IPS-18a (cell line): ENCODE data around the gene EPN2.
A peak's percentile ranks its signal among the peaks of the same experiment; 100 is the strongest.

Experiments used
- H3K27ac ChIP-seq: one replicate; pipeline ENCODE4 v1.5.1; 2013; ENCODE audit warnings: low read length
- H3K27me3 ChIP-seq: one replicate; pipeline ENCODE4 v1.6.1; 2013; ENCODE audit warnings: mild to moderate bottlenecking, low read length; ENCODE audit not compliant: control insufficient read depth, insufficient read depth
- H3K36me3 ChIP-seq: one replicate; pipeline ENCODE4 v1.6.1; 2013; ENCODE audit warnings: low read depth, low read length; ENCODE audit not compliant: control insufficient read depth
- H3K4me1 ChIP-seq: one replicate; pipeline ENCODE4 v1.6.1; 2013; ENCODE audit warnings: low read depth, low read length; ENCODE audit not compliant: control insufficient read depth
- H3K4me3 ChIP-seq: one replicate; pipeline ENCODE4 v1.5.1; 2013; ENCODE audit warnings: low read length
- H3K9ac ChIP-seq: one replicate; pipeline ENCODE4 v1.6.1; 2013; ENCODE audit warnings: mild to moderate bottlenecking, low read length, moderate library complexity
- H3K9me3 ChIP-seq: one replicate; pipeline ENCODE4 v1.6.1; 2013; ENCODE audit warnings: low read depth, low read length; ENCODE audit not compliant: control insufficient read depth

Gene EPN2

DNA sequence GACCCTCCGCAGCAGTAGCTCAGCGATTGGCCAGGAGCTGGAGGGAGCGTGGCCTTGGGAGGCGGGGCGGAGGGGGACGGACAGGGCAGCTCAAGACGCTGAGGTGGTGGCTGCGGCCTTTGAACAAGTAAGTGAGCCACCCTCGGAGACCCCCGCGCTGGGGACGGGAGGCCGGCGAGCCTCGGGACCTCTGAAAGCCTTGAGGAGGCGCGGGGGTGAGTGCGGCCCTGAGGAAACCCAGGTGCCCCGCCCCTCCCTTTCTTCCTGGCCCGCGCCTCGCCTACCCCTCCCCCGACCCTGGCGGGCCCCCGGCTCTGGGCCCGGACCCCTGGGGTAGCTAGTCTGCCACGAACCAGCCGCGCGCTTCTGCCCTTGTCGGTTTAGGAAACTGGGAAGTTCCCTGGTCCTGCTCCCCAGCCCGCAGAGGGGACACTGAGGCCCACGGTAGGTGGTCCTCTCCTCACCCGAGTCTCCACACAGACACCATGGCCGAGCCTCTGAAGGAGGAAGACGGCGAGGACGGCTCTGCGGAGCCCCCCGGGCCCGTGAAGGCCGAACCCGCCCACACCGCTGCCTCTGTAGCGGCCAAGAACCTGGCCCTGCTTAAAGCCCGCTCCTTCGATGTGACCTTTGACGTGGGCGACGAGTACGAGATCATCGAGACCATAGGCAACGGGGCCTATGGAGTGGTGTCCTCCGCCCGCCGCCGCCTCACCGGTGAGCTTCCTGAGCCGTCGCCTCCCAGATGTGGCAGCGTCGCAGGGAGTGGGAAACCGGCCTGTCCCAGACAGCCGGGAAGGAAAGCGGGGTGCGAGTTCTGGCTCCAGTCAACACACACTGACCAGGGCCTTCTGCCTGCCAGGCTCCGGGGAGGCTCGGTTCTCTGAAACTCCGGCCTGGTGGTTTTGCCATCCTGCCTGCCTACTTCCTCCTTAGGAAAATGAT lies 141.5 kb downstream of the EPN2 start, which contains the start of gene MAPK7:
MAPK7 (plus strand) TSS at position 83 of the 945 bp plus-strand sequence; CDS start at position 486, 403 bp downstream.
- no peaks in the 10 kb centered on the region for H3K27me3 ChIP-seq
- H3K4me1 ChIP-seq, result peaks cover 4% of the 10 kb centered on the region
- H3K27ac ChIP-seq, result peak within 1 kb of the TSS; percentile 69
- H3K9ac ChIP-seq, result peak within 1 kb of the TSS; percentile 86
- peaks cover 38% of the 10 kb centered on the region for H3K36me3 ChIP-seq
- H3K4me3 ChIP-seq, result peak within 1 kb of the TSS; percentile 98
- no peaks in the 10 kb centered on the region for H3K9me3 ChIP-seq

DNA sequence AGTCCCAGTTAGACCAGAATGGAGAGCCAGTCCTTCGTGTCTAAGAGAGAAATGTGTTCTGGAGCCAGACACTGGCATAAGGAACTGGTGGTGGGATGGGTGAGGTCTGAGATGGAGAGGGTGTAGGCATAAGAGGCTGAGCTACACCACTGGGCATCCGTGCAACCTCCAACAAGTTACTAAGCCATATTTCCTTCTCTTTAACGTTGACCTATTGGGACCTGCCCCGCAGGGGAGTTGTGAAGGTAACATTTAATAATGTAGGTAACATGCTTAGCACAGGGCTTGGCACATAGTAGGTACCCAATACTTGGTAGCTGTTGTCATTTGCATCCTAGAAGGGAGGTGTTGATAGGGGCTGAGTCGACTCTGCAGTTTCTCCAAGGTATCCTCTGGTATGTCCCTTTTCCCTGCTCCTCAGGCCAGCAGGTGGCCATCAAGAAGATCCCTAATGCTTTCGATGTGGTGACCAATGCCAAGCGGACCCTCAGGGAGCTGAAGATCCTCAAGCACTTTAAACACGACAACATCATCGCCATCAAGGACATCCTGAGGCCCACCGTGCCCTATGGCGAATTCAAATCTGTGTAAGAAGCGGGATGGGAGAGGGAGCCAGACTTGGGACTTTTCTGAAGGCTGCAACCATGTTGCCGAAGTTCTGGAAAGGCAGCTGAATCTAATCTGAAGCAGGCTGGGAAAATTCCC lies 142.3 kb downstream of the EPN2 start:
- Histone ChIP-seq H3K9me3 (no peaks in the 10 kb centered on the region), H3K27me3 (no peaks in the 10 kb centered on the region), H3K27ac (no peak overlapping the region), H3K4me3 (peak overlapping the region; percentile 98), H3K36me3 (peaks cover 43% of the 10 kb centered on the region), H3K9ac (peak overlapping the region; percentile 72), H3K4me1 (peaks cover 4% of the 10 kb centered on the region)

DNA sequence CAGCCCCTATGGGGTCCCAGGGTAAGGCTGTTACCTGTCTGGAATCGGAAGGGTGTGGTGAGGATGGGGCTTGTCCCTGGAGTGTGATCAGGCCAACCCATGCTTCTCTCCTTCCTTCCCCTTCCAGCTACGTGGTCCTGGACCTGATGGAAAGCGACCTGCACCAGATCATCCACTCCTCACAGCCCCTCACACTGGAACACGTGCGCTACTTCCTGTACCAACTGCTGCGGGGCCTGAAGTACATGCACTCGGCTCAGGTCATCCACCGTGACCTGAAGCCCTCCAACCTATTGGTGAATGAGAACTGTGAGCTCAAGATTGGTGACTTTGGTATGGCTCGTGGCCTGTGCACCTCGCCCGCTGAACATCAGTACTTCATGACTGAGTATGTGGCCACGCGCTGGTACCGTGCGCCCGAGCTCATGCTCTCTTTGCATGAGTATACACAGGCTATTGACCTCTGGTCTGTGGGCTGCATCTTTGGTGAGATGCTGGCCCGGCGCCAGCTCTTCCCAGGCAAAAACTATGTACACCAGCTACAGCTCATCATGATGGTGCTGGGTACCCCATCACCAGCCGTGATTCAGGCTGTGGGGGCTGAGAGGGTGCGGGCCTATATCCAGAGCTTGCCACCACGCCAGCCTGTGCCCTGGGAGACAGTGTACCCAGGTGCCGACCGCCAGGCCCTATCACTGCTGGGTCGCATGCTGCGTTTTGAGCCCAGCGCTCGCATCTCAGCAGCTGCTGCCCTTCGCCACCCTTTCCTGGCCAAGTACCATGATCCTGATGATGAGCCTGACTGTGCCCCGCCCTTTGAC lies 143.5 kb downstream of the EPN2 start:
- H3K36me3 ChIP-seq, result peaks cover 43% of the 10 kb centered on the region

GRCh38 chr17:19381361-19381740 lies 144.2 kb downstream of the EPN2 start:
- Histone ChIP-seq H3K9me3 (no peaks in the 10 kb centered on the region), H3K4me1 (peaks cover 4% of the 10 kb centered on the region), H3K36me3 (peaks cover 43% of the 10 kb centered on the region), H3K4me3 (no peak overlapping the region), H3K9ac (no peak overlapping the region), H3K27ac (no peak overlapping the region), H3K27me3 (no peaks in the 10 kb centered on the region)

More for the DNA sequence above, 143.5 kb downstream of the EPN2 start:
- H3K4me1 ChIP-seq, result peaks cover 4% of the 10 kb centered on the region
- no peak overlapping the region for H3K4me3 ChIP-seq
- H3K27ac ChIP-seq, result no peak overlapping the region
- H3K9me3 ChIP-seq, result no peaks in the 10 kb centered on the region
- H3K9ac ChIP-seq, result no peak overlapping the region
- H3K27me3 ChIP-seq, result no peaks in the 10 kb centered on the region

GRCh38 chr17:19381741-19382444 lies 144.7 kb downstream of the EPN2 start:
- Histone ChIP-seq H3K4me1 (peaks cover 3% of the 10 kb centered on the region), H3K9ac (no peak overlapping the region), H3K36me3 (peaks cover 43% of the 10 kb centered on the region), H3K4me3 (no peak overlapping the region), H3K27me3 (no peaks in the 10 kb centered on the region), H3K9me3 (no peaks in the 10 kb centered on the region), H3K27ac (no peak overlapping the region)

DNA sequence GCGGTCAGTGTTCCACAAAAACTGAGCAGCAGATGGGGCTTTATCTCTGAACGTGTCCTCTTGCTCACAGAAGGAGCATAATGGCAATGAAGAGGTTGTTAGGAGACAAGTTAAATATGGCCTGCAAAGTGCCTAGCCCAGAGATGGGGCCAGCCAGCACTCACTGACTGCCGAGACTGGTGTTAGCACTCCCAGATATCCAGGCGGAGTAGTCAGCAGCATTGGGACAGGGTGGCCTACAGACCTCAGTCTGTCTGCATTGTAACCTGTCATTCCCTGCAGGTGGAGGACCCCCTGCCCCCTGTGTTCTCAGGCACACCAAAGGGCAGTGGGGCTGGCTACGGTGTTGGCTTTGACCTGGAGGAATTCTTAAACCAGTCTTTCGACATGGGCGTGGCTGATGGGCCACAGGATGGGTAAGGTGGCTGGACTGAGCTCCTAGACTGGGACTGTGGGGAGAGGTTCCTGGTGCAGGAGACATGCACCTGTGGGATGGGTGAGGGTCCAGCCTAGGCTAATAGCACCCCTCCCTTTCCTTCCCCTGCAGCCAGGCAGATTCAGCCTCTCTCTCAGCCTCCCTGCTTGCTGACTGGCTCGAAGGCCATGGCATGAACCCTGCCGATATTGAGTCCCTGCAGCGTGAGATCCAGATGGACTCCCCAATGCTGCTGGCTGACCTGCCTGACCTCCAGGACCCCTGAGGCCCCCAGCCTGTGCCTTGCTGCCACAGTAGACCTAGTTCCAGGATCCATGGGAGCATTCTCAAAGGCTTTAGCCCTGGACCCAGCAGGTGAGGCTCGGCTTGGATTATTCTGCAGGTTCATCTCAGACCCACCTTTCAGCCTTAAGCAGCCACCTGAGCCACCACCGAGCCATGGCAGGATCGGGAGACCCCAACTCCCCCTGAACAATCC lies 145.6 kb downstream of the EPN2 start:
- H3K36me3 ChIP-seq, result peaks cover 43% of the 10 kb centered on the region
- H3K27ac ChIP-seq, result no peak overlapping the region
- H3K4me1 ChIP-seq, result peaks cover 5% of the 10 kb centered on the region
- no peak overlapping the region for H3K9ac ChIP-seq
- H3K4me3 ChIP-seq, result no peak overlapping the region
- H3K9me3 ChIP-seq, result no peaks in the 10 kb centered on the region
- no peaks in the 10 kb centered on the region for H3K27me3 ChIP-seq

DNA sequence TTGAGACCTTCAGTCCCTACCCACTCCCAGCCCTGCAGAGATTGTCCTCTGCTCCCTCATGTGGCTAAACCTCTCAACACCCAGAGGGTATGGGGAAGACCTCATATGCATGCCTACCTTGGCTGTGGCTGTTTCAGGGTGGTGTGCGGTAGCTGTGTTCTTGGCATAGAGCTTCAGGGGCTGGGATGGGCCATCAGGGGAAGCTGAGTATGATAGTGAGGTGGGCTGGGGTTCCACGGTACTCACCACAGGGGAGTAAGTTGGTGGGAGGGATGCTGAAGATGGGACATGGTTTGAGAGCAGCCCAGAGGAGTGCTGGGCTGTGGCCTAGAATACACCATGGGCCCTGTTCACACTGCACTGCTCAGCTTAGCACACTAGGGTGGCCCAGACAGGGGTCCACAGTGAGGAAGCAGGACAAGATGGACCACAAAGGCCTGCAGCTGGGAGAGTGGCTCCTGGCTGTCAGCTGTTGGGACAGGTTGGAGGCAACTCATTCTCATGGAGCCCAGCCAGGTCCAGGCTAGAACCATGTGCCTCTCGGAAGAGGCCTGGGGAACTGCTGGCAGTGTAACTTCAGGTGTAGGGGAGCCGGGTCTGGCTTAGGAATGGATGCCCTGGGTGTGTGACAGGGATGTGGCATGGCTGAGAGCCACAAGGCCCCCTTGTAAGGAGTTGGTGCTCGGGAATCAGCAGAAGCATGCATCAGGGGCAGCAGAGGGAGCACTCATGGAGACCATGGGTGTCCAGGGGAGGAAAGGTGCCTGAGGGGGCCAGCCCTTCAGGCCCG lies 146.7 kb downstream of the EPN2 start:
- no peaks in the 10 kb centered on the region for H3K27me3 ChIP-seq
- H3K4me3 ChIP-seq, result no peak overlapping the region
- peaks cover 43% of the 10 kb centered on the region for H3K36me3 ChIP-seq
- H3K27ac ChIP-seq, result no peak overlapping the region
- H3K9me3 ChIP-seq, result no peaks in the 10 kb centered on the region
- H3K9ac ChIP-seq, result no peak overlapping the region
- H3K4me1 ChIP-seq, result peaks cover 10% of the 10 kb centered on the region

- Histone ChIP-seq H3K9ac (no peak overlapping the region), H3K9me3 (no peaks in the 10 kb centered on the region), H3K27ac (no peak overlapping the region), H3K4me1 (peaks cover 10% of the 10 kb centered on the region), H3K36me3 (peaks cover 38% of the 10 kb centered on the region), H3K4me3 (no peak overlapping the region), H3K27me3 (no peaks in the 10 kb centered on the region)
Observed at GRCh38 chr17:19384723-19385391, 147.7 kb downstream of the EPN2 start.

GRCh38 chr17:19385521-19385983 lies 148.4 kb downstream of the EPN2 start:
- peaks cover 31% of the 10 kb centered on the region for H3K36me3 ChIP-seq
- H3K27me3 ChIP-seq, result no peaks in the 10 kb centered on the region
- H3K9ac ChIP-seq, result no peak overlapping the region
- H3K4me3 ChIP-seq, result no peak overlapping the region
- H3K4me1 ChIP-seq, result peaks cover 10% of the 10 kb centered on the region
- H3K27ac ChIP-seq, result no peak overlapping the region
- no peaks in the 10 kb centered on the region for H3K9me3 ChIP-seq
